ENCODE measurements around the gene HINT3.
"Not testable (repeated sequence)": the region's sequence is repeated elsewhere in the genome, so short reads cannot be mapped to it uniquely, and the experiment has no call there.

Gene HINT3

DNA sequence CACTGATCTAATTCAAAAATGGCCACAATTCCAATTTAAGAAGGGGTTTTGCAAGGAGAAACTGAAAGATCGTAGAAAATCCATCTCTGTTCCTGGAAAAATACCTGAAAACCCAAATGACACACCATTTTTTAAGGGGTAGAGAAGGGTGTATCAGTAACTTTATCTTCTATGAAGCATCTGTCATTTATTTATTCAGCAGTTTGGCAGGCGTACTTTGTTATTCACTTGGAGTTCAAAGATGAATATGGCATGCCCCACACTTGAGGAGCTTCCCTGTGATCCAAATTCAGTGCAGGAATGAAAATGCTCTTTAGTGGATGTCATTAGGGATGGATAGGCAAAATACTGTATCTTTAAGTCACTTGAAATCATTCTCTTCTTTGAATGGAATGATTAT, 7.2 kb downstream of the HINT3 start:
- DNase-seq, result peak; percentile 29

DNA sequence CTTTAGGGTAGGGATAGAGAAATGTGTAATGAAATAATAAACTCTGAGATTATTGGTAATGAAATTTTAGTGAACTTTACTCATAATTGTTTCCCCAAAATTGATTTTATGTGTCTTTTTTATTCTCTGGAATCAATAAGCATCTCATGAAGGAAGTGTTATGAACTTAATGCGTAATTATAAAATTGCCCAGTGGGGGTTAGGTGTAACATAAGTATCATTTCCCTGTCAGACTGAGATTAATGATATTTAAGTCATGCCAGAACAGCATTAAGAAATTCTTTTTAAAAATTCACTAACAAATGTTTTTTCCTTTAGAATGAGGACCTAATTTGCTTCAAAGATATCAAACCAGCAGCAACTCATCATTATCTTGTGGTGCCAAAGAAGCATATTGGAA, 10.0 kb downstream of the HINT3 start:
- DNase-seq, result no peak

DNA sequence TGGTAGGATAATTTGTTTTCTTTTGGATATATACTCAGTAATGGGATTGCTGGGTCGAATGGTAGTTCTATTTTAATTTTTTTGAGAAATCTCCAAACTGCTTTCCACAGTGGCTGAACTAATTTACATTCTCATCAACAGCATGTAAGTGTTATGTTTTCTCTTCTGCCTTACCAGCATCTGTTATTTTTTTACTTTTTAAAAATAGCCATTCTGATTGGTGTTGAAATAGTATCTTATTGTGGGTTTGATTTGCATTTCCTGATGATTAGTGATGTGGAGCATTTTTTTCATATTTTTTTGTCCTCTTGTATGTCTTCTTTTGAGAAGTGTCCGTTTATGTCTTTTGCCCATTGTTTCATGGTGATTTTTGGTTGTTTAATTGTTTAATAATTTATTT, 11.9 kb downstream of the HINT3 start:
- DNase-seq, result no peak

DNA sequence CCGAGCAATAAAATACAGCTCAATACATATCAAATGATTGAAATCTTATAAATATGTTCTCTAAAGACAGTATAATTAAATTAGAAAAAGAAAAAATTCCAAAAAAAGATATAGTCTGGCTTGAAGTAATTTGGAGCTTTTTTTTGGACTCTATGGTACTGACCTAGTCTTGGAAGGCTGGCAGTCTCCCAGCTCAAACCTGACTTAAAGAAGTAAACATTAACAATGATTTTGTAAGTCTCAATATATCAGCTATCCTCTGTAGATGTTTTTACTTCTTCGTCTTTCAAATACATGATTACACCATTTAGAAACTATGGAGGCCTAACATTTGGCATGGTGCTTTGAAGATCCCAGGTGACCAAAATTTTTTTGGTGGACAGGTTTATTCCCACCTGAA, 14.2 kb downstream of the HINT3 start:
- DNase-seq, result no peak

DNA sequence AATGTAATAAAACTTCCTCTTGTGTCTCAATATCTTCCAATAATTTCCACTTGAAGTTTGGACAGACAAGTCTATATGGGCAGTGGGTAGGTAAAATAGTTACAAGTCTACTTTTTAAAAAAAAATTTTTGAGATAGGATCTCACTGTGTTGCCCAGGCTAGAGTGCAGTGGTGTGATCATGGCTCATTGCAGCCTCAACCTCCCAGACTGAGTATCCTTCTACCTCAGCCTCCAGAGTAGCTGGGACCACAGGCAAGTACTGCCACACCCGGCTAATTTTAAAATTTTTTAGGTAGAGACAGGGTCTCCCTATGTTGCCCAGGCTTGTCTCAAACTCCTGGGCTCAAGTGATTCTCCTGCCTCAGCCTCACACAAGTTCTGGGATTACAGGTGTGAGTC, 15.9 kb downstream of the HINT3 start:
- not testable (repeated sequence) for DNase-seq

DNA sequence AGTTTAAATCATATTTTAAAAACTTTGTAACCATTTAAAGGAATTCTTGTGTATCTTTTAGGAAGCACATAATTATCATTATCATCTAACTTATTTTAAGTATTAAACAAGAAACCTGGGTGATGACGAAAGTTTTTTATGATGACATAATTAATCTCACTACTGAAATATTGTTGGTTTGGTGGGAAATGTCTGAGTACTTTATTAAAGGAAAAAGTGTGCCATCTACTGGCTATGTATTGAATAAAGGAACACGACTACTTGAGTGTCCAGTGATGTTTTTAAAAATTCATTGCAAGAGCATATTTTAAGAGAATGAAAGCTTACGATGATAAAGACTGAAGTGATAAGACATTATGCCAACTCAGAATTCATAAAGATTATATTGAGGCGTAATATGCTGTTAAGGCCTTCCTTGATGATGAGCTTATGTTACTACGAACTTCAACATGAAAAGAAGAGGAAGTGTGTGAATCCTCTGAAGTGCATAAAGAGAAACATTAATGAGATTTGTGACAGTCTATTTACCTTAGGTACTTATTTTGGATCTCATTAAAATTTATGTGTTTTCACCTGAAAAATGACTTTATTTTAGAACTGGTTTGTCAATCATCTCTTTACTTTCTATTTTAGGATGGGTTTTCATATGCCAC, 17.8 kb downstream of the HINT3 start:
- peak; percentile 84 for DNase-seq

DNA sequence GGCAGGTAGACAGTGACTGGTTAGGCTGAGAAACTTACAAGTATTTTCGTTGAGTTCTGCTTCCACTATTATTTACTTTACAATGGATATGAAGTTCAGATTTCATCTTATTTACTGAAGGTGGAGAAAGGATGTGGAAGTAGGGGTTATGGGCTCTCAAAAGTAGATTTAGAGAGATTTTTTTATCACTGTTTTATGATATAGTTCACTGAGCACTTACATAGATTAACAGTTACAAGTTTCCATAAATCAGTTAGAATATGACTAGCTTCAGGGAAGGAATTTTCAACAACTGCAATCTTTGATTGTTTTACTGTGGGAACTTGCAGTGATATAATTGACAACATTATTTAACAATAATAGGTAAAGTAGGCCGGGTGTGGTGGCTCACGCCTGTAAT, 22.5 kb downstream of the HINT3 start:
- no peak for DNase-seq

DNA sequence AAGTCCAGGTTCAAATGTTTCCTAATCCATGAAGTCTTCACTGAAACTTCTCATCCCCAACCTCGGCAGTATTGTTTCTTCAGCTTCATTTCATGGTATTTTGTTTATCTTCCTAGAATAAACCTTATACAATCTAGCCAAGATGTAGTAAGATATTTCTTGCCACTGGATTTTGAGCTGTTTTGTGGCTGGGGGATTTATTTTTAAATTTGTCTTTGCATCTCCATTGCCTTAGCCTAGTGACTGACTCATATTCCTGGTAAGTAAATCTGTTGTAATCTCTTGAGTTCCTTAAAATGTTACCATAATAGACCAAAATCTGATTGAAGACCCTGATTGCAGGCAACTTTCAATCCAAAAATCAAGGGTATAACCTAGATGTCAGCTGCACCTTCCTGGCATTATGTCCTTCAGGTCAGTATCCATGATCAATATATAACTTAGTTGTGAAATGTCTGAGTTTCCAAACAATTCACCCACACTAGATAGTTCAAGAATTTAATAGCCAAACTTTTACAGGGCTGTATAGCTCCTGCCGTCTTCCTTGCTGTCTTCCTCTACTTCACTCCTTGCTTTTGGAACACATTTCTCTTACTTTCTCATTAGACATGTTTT, 25.1 kb downstream of the HINT3 start:
- no peak for DNase-seq

DNA sequence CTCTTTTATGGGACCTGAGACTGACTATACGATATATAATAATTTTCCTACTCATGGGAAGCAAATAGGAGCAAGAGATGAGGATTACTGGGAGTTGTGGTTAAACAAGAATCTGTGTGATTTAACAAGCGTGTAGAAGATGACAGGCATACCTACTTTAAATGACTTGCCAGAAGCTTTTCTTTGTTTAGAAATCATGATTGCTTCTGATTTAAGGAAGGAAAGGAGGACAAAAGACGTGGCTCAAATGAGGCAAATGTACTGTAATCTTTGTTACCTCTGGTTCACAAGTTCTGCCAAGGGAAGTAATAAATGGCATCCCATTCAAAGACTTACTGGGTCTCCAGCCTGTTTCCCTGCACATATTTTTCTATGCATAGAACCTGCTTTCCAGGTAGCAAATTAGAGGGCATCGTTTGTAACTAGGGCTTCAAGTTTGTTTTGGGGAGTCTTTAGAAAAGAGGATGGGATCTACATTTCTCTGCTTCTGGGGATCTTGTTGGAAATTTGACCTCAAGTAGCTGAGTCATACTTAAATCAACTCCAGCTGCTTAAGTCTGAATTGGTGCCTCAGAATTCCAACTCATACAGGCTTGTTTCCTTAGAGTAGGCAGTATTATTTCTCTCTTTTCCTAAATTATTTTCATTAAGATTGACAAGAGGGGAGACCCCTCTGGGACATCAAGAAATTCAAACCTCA, 26.8 kb downstream of the HINT3 start:
- no peak for DNase-seq

DNA sequence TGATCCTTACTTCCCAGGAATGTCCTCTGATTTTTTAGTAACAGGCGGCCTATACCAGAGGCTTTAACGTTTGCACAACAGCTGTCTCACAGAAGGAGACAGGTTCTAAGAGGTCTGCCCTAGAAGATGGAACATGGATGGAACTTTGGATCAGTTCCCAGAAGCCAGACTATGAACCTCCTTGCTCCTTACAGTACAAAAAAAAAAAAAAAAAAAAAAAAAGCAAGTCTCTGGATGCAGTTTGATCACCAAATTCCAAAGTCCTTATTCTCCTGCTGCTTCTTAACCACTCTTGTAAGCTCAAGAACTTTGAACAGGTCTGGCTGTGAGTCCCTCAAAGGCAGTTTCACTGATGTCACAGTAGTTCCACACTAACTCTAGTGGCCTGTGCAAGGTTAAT, 27.7 kb downstream of the HINT3 start:
- no peak for DNase-seq

DNA sequence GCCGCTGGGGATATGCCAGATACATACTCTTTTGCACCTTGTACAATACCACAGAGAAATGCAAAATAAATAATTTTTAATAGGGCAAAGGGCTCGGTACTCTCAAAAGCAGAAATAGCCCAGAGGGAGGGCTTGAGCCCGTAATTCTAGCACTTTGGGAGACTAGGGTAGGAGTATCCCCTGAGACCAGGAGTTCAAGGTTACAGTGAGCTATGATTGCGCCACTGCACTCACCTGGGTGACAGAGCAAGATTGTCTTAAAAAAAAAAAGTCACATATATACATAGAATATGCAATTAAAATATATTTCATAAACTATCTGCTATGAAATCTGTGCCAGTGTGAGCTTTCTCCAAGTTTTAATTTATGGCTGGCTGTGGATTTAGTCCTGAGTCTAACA, 29.0 kb downstream of the HINT3 start:
- DNase-seq, result no peak

DNA sequence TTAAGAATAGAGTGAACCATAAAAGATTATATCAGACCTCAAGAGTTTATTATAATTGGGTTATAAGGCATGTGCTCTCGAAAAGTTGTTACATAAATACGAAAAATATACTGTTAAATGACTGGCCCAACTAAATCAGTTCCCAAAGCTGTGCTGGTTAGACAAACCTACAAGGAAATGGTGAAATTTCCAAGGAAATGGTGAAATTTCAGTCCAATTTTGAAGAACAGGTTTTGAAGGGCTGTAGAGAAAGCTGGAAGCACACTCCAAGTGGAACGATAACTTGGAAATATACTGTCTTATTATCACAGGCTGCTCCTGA, 29.4 kb downstream of the HINT3 start:
- no peak for DNase-seq

DNA sequence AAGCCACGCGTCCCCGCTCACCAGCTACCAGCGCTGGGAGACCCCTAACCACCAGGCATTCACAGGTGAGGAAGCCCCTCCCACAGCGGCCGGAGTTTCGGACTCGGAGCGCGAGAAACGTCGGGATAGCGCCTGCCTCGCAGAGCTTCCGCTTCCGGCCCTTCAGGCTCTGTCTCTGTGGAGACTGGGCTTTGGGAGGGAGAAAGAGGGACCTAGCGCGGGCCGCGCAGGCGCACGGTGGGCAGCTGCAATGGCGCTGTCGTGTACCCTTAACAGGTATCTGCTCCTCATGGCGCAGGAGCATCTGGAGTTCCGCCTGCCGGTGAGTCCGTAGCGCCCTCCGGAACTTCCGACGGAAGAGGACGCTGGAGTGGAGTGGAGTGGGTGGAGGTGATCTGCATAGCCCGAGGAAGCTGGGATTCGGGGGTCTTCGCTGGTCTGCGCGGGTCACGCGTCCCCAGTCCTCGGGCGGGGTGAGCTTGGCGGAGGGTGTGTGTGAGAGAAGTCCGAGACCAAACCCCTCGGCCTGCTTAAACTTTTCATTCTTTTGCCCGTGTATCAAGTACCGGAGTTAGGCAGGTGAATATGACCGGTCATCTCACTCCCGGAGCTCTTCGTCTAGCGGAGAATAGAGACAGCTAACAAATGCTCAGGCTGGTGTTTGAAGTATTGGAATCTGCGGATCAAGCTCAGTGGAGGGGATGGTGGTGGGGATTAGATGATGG, 29.9 kb downstream of the HINT3 start, which contains the start of gene TRMT11:
TRMT11 (plus strand) TSS at position 240 of the 725 bp plus-strand sequence; CDS start at position 251, 11 bp downstream.
- peak; percentile 92 for DNase-seq

DNA sequence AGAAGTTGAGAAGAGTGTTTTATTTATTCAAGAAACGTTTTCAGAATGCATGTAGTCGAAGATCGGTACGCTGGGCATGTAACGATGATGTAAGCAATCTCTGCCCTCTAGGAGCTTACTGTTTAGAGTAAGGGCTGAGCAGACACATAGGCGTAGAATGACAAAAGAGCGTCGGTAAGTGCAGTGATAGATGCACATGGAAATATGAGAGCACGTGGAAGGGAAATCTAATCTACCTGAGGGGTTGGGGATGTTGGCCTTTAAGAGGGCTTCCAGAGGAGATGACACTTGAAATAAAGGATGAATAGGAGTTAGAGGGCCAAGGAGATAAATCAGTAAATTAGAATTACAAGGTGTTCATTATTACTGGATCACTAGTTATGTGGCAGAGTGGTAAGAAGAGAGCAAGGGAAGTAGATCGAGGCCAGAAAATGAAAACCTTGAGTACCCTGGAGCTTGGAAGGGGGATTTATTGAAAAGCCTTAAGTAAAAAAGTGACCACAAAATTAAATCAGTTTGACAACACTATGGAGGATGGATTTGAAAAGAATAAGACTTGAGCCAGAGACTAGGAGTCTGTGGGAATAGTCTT, 30.6 kb downstream of the HINT3 start:
- peak; percentile 43 for DNase-seq

DNA sequence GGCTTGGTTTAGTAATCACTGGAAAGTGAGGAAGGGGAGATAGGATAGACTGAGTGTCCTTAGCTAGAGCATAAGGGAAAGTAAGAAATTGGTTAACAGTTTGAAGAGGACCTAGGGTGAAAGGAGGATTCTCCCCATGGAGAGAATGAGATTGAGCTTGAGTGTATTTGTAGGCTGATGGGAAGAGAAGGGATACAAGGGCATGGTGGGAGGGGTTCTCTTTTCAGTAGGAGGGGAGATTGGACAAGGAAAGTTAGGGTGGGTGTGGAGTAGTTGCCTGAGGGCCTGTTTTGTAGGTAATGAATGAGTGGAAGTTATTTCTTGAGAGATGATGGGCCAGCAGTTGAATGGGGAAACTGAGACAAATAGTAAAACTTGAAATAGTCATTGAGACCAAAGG, 31.7 kb downstream of the HINT3 start:
- no peak for DNase-seq

DNA sequence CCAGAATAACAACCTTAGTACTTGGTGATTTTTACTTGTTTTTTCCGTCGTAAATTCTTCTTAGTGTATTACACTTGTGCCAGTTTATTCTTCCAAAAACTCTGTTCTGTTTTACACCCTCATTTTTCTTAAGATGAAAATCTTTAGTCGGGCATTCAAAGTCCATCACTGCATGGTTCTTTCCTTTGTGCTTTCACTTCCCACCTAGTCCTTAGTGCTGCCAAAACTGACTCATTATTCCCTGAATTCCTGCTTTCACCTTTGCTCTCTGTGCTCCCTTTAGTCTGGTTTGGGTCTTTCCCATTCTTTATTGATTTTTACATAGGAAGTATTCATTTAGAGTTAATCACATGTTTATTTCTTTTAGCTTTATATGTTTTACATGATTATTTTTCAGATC, 33.1 kb downstream of the HINT3 start:
- no peak for DNase-seq

DNA sequence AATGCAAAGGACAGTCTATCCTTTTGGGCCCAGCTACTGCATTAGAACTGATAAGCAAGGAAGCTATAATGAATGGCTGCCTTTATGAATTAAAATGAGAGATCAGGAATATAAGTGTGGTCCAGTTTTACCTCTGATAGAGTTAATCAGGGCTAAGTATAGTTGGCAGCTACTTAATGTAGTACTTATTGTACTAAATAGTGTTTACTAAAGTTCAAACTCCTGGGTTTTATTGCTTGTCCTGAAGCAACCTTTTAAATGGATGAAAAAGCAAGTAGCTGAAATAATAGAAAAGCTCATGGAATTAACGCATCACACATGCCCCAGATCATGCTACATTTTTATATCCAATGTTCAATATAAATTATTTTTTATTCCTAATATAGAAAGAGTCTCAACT, 35.1 kb downstream of the HINT3 start:
- no peak for DNase-seq

DNA sequence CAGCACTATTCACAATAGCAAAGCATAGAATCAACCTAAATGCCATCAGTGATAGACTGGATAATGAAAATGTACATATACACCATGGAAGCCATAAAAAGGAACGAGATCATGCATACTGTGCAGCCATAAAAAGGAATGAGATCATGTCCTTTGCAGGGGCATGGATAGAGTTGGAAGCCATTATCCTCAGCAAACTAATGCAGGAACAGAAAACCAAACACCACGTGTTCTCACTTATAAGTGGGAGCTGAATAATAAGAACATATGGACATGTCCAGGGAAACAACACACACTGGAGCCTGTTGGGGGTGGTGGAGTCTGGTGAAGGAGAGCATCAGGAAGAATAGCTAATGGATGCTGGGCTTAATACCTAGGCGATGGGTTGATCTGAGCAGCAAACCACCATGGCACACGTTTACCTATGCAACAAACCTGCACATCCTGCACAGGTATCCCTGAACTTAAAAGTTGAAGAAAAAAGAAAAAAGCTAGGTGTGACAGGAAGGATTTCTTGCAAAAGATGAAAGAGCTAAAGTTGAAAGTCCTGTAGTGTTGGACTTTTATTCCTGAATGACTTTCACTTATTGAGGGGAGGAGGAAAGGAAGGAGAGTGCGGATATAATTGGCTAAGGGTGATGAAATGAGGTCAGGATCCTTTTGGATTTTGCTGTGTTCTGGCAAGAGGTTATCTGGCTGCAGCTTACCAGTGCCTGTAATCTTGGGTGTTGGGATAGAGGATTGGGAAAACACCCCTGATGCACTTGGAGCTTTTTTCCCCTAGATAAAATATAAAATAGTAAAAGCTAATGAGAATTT, 38.3 kb downstream of the HINT3 start:
- DNase-seq, result no peak

DNA sequence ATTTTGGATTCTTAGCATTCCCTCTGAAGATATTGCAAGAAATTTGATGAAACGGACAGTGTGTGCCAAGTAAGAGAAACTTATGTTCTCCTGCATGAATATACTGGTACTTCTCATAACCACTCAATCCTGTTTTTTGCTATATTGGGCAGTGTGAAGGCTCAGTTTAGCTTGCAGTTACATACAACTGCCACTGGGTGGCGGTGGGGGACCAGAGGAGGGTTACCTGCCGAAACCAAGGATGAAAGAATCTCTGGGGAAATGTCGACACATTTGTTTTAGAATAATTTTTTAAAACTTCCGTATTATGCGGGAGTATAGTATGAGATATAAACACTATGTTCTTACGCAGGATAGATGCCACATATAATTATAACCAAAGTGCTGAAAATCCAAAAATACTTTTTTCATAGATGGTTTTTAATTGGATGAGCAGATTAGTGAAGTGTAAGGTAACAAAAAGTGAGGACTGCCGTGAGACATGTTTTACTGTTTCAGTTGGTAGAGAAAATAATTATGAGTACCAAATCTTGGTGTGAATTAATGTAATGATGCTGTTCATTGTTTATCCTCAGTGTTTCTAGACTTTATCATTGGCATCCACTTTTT, 39.5 kb downstream of the HINT3 start:
- peak; percentile 83 for DNase-seq

DNA sequence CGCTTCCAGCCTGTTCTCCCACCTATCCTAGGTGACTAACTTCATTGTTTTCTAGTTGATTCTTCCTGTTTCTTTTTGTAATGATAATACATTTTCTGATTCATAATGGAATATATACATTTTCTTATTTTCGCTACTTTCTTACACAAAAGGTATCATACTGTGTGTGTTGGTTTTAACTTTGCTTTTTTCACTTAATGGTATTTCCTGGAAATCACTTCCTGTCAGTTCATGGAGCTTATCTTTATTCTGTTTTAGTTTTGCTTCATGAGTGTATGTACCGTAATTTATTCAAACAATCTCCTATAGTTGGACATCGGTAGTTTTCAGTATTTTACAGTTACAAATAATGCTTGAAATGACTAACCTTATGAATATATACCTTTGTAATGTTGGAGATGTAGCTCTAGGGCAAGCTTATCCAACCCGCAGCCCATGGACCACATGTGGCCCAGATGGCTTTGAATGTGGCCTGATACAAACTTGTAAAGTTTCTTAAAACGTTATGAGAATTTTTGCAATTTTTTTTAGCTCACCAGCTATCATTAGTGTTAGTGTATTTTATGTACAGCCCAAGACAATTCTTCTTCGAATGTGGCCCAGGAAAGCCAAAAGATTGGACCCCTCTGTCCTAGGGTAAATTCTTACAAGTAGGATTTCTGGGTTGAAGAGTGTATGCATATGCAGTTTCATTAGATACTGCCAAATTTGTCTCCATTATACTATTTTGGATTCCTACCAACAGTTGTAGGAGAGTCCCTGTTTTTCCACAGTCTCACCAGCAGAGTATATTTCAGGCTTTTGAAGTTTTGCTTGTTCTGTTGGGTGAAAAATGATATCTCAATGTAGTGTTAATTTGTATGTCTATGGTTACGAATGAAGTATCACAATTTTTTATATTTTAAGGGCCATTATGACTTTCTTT, 46.4 kb downstream of the HINT3 start:
- no peak for DNase-seq

DNA sequence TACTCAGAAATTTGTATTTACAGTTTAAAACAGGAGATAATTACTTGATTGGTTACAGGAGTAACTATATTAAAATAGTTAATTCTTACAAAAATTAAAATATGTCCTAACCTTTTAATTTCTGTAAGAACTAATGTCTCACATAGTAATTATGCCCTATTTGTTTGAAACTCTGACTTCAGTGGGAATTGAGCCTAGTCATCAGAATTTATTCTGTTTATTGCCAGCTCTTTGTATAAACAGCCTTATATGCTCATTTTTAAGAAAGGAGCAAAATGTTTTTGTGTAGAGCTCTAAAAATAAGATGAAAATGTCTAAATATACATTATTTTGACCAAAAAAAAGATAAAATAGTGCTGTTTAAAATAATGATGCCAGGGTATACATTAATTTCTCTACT, 51.2 kb downstream of the HINT3 start:
- no peak for DNase-seq

All from hematopoietic multipotent progenitor cell treated with erythropoietin and hydrocortisone succinate and interleukin-3 and kit ligand, for 8 days (in vitro differentiated cells).